Lower lobe of right lung (tissue), 2 donors: ENCODE measurements around the gene FOCAD. TPM values are rescaled to one million over a fixed set of nuclear protein-coding genes. Genes with fewer than 3 reads are reported as not detected.
A peak's percentile ranks its signal among the peaks of the same experiment; 100 is the strongest.

ENCODE experiments used
- ATAC-seq, 2 donors: fragments of 200-7000 bp; cut with Tn5 transposase; one replicate each; pipeline ENCODE4 v1.9.1; 2020 to 2022; ENCODE audit warnings: mild to moderate bottlenecking in 2 of 2, moderate library complexity in 2 of 2
- DNase-seq: peaks from one replicate; pipeline ENCODE4 v3.0.0-alpha.2; 2020
- H3K27ac ChIP-seq: fragments of 200-600 bp; one replicate; pipeline ENCODE4 v1.8.0; 2022
- H3K27me3 ChIP-seq: fragments of 200-600 bp; one replicate; pipeline ENCODE4 v1.8.0; 2022; ENCODE audit warnings: low read depth
- H3K36me3 ChIP-seq: fragments of 200-600 bp; one replicate; pipeline ENCODE4 v1.8.0; 2022; ENCODE audit warnings: mild to moderate bottlenecking
- H3K4me1 ChIP-seq: fragments of 200-600 bp; one replicate; pipeline ENCODE4 v1.8.0; 2022
- H3K4me3 ChIP-seq: fragments of 200-600 bp; one replicate; pipeline ENCODE4 v1.8.0; 2022; ENCODE audit warnings: mild to moderate bottlenecking
- H3K9me3 ChIP-seq: fragments of 200-600 bp; one replicate; pipeline ENCODE4 v1.8.0; 2022
- CTCF ChIP-seq: fragments of 200-600 bp; IDR thresholded peaks from one replicate; pipeline ENCODE4 v1.8.0; 2022; ENCODE audit warnings: antibody characterized with exemption, mild to moderate bottlenecking
- intact Hi-C: fragments of 100-400 bp; cut with DNase I; formaldehyde crosslinking; loops from one replicate; pipeline ENCODE4 v1.11.0; 2022
- total RNA-seq: library from RNA; stranded (reverse); fragmentation: NEBNext Ultra II Directional; extraction: Animal tissue kit (Norgen Biotek cat#: 25700); gene quantifications from one replicate; pipeline ENCODE4 v1.2.1, GENCODE V29; 2021
- donor health status: DM: no; HTN: yes; CAD: no; lungs with severe emphysema.

The FOCAD gene
- total RNA-seq, 1 donor from 2014 or later, result 29.5 TPM

GRCh38 chr9:20815923-20816703 lies 132.1 kb downstream of the FOCAD start:
- H3K27ac ChIP-seq, result no peak overlapping the region
- H3K27me3 ChIP-seq, result no peaks in the 10 kb centered on the region
- no peaks in the 10 kb centered on the region for H3K9me3 ChIP-seq
- DNase-seq, result no peak
- TF ChIP-seq CTCF, result no peak
- intact Hi-C loops, result no loop called here
- no peak overlapping the region for H3K4me3 ChIP-seq
- no peak for ATAC-seq
- no peaks in the 10 kb centered on the region for H3K4me1 ChIP-seq
- H3K36me3 ChIP-seq, result no peaks in the 10 kb centered on the region

- no peak overlapping the region for H3K27ac ChIP-seq
- no peaks in the 10 kb centered on the region for H3K4me1 ChIP-seq
- H3K36me3 ChIP-seq, result peaks cover 12% of the 10 kb centered on the region
- H3K9me3 ChIP-seq, result no peaks in the 10 kb centered on the region
- DNase-seq (no peak), ATAC-seq (no peak)
- no peaks in the 10 kb centered on the region for H3K27me3 ChIP-seq
- TF ChIP-seq CTCF, result no peak
- no peak overlapping the region for H3K4me3 ChIP-seq
- intact Hi-C loops, result no loop called here
Measured at GRCh38 chr9:20823051-20823450, 139.0 kb downstream of the FOCAD start.

GRCh38 chr9:20831028-20831427 lies 147.0 kb downstream of the FOCAD start:
- H3K4me3 ChIP-seq, result no peak overlapping the region
- intact Hi-C loops, result no loop called here
- H3K27me3 ChIP-seq, result no peaks in the 10 kb centered on the region
- peaks cover 7% of the 10 kb centered on the region for H3K4me1 ChIP-seq
- H3K27ac ChIP-seq, result no peak overlapping the region
- DNase-seq (no peak), ATAC-seq (no peak)
- no peak for TF ChIP-seq CTCF
- H3K9me3 ChIP-seq, result no peaks in the 10 kb centered on the region
- no peaks in the 10 kb centered on the region for H3K36me3 ChIP-seq

- H3K9me3 ChIP-seq, result no peaks in the 10 kb centered on the region
- H3K27me3 ChIP-seq, result no peaks in the 10 kb centered on the region
- intact Hi-C loops, result no loop called here
- no peak for TF ChIP-seq CTCF
- DNase-seq, result no peak
- no peak for ATAC-seq
- no peak overlapping the region for H3K27ac ChIP-seq
- H3K36me3 ChIP-seq, result no peaks in the 10 kb centered on the region
- H3K4me1 ChIP-seq, result peaks cover 11% of the 10 kb centered on the region
- H3K4me3 ChIP-seq, result no peak overlapping the region
Measured at GRCh38 chr9:20832775-20833174, 148.7 kb downstream of the FOCAD start.

GRCh38 chr9:20835377-20836286 lies 151.6 kb downstream of the FOCAD start:
- peaks cover 11% of the 10 kb centered on the region for H3K4me1 ChIP-seq
- H3K4me3 ChIP-seq, result no peak overlapping the region
- H3K36me3 ChIP-seq, result no peaks in the 10 kb centered on the region
- H3K9me3 ChIP-seq, result no peaks in the 10 kb centered on the region
- no peaks in the 10 kb centered on the region for H3K27me3 ChIP-seq
- no peak for TF ChIP-seq CTCF
- DNase-seq, result no peak
- no peak overlapping the region for H3K27ac ChIP-seq
- peak; percentile 65 to 83 for ATAC-seq
- intact Hi-C loops, result no loop called here
